Measurements from ENCODE around the gene TNFRSF4. TPM values are rescaled to one million over a fixed set of nuclear protein-coding genes. Genes with fewer than 3 reads are reported as not detected.
A peak's percentile ranks its signal among the peaks of the same experiment; 100 is the strongest.

The TNFRSF4 gene
- polyA plus RNA-seq, 3 donors, result 1.4 to 13.9 (median 11.4) TPM

- H3K27ac ChIP-seq (ENCODE audit: low read depth, low read length), result no peak overlapping the region
- 87 to 92% (median 89%) methylated on average over 33 to 34 of the region's 34 CpGs for WGBS, 3 donors
These were observed 11.4 kb upstream of the TNFRSF4 start for GRCh38 chr1:1225238-1225845.

DNA sequence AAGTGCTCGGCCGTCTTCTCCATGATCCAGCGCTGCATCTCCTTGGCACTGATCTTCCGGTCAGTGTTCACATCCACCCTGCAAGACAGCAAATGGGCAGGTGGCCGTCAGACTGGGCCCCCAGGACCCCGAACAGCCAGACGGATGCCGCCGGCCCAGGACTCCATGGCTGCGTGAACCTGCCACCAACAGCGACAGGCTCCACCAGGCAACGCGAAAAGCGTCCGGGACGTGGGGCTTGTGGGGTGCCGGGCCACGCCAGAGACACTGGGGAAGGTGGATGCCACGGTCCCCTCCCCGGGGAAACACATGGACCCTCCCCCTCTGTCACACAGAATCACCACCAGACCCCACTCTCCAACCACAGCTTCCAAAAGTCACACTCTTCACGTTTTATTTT is 9.9 kb upstream of the TNFRSF4 start:
- no peak overlapping the region for H3K27ac ChIP-seq (ENCODE audit: low read depth, low read length)
- 93 to 96% (median 94%) methylated on average over 21 of the region's 21 CpGs for WGBS, 3 donors

- WGBS, 3 donors, result 96 to 98% (median 97%) methylated on average over 14 to 15 of the region's 15 CpGs
- no peak overlapping the region for H3K27ac ChIP-seq (ENCODE audit: low read depth, low read length)
These were observed 9.4 kb upstream of the TNFRSF4 start for GRCh38 chr1:1223321-1223720.

DNA sequence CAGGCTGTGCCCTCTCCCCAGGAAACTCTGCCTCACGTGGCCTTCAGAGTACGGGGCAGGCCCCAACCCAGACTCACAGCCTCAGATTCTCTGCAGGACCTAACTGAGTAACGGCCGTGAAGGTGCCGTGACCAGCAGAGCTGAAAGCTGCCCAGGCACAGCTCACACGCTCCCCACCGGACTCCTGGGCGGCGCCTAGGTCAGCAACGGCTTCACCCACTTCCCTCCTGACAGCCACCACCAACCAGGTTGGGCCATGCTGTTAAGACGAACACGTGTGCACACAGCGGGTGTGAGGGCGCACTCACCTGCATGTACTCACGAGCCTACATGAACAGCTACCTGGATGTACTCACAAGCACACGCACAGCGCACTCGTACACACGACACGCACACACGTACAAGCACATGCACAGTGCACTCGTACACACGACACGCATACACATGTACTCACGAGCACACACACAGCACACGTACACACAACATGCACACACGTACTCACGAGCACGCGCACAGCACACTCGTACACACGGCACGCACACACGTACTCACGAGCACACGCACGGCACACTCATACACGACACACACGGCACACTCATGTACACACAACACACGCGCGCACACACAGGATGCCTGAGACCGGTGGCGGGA is 8.7 kb upstream of the TNFRSF4 start:
- no peak overlapping the region for H3K27ac ChIP-seq (ENCODE audit: low read depth, low read length)
- WGBS, 3 donors, result 93 to 96% (median 93%) methylated on average over 44 of the region's 44 CpGs

- WGBS, 3 donors, result 84 to 93% (median 86%) methylated on average over 23 to 30 of the region's 30 CpGs
- H3K27ac ChIP-seq (ENCODE audit: low read depth, low read length), result no peak overlapping the region
These were observed 8.1 kb upstream of the TNFRSF4 start for GRCh38 chr1:1221887-1222574.

- H3K27ac ChIP-seq (ENCODE audit: low read depth, low read length), result no peak overlapping the region
- WGBS, 3 donors, result 87 to 90% (median 90%) methylated on average over 24 of the region's 24 CpGs
These were observed 6.2 kb upstream of the TNFRSF4 start for GRCh38 chr1:1220197-1220596.

GRCh38 chr1:1219341-1219740 is 5.4 kb upstream of the TNFRSF4 start:
- H3K27ac ChIP-seq (ENCODE audit: low read depth, low read length), result no peak overlapping the region
- whole genome bisulfite sequencing, 3 donors, result 88 to 97% (median 93%) methylated on average over 18 to 20 of the region's 20 CpGs

DNA sequence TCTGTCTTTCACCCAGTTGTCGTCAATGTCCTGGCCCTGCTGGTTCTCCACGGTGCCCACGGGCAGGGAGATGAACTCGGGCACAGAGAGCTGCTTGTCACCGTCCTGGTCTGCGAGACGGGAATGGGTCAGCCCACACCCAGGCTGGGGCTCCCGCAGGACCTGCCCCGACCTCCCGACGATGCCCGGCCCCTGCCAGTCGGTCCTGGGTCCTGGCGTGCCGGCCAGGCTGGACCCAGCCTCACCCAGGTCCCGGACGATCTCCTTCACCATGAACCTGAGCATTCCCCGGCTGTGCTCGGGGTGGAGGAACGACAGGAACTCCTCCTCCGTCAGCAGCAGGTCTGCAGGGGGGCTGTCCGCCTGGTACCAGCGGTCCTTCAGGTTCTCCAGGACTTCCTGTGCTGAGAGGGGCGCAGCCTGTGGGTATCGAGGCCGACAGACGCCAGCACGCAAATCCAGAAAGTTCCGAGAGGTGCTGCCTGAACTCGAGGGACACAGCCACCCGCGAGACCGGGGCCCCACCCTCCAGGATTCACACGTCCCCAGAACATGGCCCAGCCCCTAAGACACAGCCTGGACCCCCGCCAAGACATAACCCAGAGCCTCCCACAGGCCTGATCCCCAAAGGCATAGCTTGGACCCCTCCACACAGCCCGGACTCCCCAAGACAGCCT is 4.7 kb upstream of the TNFRSF4 start:
- H3K27ac ChIP-seq (ENCODE audit: low read depth, low read length), result no peak overlapping the region
- WGBS, 3 donors, result 92 to 94% (median 93%) methylated on average over 36 of the region's 36 CpGs

DNA sequence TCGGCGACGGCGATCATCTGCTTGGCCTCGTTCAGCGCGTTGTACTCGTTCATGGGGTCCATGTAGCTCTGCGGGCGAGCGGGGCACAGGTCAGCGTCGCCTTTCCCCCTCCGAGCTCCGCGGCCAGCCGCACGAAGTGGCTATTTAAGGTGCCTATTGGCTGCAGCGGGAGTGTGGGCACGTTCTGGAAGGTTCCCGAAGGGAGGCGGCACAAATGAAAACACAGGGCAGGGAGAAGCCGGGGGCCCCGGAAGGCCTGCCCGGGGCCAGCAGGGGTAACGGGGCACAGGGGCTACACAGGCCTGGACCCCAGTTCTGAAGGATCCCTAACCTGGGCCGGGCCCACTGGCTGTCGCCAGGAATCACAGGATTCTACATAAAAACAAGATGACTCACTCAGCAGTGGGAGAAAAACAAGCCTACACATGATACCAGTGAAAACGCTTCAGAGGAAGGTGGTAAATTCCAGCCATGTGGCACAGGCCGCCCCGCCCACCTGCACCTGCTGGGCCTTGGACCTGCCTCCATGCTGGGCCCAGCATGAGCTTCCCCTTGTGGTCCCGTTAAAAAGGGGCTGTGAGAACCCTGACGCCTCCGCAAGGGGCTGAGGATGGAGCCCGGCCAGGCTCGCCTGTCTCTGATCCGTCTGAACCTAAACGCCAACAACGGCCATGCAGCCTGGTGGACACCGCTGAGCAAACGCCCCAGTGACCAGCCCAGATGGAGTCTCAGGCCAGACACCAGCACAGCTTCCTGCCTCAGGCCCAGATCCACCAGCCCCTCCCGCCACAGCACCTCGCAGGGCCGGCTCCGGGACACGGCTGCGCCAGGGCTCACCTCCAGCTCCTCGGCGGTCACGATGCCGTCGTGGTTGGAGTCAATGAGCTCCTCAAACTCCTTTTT is 3.9 kb upstream of the TNFRSF4 start:
- WGBS, 3 donors, result 91 to 93% (median 92%) methylated on average over 52 of the region's 52 CpGs
- H3K27ac ChIP-seq (ENCODE audit: low read depth, low read length), result no peak overlapping the region

DNA sequence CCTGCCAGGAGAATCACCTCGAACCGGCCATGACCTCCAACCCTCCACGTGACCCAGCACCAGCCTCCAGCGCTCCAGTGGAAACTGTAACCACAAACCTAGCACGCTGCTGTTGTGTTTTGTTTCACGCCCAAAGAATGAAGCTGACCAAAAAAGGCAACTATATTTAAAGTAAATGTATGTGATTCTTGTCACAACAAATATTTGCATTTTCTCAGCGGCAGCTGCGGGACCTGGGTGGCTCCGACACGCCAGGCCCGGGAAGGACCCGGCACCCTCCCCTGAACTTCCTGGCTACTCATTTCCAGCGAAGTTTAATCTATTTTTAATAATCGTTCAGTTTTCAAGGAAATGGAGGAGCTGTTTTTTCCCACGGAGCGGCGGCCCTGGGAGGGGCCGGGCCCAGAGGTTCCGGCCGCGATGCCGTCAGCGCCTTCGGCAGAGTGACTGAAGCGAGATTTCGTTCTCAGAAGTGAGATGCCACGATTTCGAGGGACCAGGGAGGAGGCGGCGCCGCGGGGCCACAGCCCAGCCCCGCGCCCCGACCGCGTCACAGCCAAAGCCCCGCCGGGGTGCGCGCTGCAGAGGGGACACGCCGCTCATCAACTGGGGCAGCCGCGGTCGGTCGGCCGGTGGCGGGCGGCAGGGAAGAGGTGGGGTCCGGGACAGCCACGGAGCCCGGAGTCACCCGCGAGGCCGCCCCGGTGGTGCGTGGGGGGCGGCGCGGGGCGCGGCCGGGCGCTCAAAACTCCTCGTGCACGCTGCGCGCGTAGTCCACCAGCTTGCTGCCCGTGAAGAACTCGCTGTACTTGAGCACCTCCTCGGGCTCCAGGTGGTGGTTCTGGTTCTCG is 3.0 kb upstream of the TNFRSF4 start:
- no peak overlapping the region for H3K27ac ChIP-seq (ENCODE audit: low read depth, low read length)
- 85 to 91% (median 91%) methylated on average over 64 to 74 of the region's 74 CpGs for WGBS, 3 donors

GRCh38 chr1:1215881-1216605 is 2.1 kb upstream of the TNFRSF4 start:
- 80 to 89% (median 89%) methylated on average over 20 to 21 of the region's 21 CpGs for WGBS, 3 donors
- H3K27ac ChIP-seq (ENCODE audit: low read depth, low read length), result peak overlapping the region; percentile 1

DNA sequence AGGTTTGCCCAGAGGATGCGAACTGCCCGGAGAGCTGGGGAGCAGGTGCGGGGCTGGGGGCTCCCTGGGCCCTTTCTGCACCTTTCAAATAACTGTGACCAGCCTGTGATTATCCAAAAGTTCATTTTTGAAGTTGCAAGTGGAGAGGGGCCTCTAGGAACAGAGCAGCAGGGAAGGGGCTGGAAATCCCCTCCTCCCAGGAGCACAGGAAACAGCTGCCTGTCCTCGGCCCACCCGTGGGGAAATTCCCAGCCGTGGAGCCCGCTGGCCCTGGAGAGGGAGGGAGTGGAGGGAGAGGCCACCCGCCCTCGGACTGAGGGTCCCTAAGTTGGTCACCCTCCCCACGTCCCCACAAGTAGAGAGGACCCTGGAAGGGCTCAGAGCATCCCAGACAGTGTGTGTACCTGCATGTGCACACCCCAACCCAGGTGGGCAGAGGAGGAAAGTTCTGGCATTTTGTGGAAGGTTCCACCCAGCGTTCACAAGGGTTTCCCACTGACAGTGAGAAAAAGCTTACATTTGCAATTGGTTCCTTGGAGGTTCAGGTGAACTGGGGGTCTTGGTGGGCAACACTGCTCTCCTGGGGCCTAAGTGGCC is 1.2 kb upstream of the TNFRSF4 start:
- H3K27ac ChIP-seq (ENCODE audit: low read depth, low read length), result no peak overlapping the region
- WGBS, 3 donors, result 42 to 61% (median 52%) methylated on average over 11 of the region's 11 CpGs

DNA sequence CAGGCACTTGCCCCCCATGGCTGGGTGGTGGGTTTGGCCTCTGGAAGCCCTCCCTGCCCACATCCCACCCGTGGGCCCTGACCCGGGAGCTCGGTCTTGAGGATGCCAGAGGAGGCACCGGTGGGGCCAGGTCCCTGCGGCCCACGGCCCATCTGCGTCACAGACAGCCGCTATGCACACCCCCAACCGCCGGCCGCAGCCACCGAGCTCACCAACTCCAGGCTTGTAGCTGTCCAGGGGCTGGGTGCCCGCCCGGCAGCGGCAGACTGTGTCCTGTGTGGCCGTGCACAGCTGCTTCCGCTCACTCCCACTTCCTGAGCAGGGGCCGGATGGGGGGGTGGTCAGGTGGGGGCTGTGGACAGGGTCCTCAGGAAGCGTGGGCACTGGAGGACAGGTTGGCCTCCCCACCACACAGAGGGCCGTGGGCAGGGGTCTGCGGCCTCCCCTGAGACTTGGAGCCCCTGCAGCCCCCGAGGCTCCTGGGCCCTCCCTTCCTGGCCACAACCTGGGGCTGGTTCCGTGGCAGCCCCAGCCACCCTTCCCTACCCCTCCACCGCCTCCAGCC is 1.1 kb downstream of the TNFRSF4 start:
- no peak overlapping the region for H3K27ac ChIP-seq (ENCODE audit: low read depth, low read length)
- 22 to 56% (median 31%) methylated on average over 24 of the region's 24 CpGs for WGBS, 3 donors

DNA sequence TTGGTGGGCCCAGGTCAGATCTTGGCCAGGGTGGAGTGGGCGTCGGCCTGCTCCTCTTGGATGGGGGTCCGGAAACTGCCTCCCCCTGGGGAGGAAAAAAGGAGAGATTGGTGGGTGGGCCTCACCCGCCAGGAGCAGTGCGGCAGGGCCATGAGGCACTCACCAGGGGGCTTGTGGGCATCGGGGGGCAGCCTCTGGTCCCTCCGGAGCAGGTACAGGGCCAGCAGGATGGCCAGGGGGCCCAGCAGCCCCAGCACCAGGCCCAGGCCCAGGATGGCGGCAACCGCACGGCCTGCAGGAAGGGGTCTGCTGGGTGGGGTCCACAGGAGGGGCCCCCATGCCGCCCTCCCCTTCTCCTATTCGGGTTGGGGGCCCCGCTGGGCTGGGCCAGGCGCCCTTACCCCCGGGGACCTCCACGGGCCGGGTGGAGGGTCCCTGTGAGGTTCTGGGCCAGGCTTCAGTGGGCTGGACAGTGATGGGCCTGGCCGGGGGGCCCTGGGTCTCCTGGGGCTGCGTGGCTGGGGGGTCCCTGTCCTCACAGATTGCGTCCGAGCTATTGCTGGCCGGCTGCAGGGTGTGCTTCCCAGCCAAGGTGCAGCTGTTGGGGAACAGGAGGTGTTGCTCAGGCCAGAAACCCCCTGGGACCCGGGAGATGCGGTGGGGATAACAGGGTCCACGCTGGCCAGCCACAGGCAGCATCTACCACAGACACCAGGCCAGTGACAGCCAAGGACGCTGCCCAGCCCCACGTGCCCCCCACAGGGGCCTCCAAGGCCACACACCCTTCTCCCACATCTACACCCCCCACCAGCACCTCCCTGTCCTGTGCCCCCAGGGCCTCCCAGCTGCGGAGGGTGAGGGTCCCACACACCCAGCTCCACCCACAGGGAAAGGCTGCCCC is 2.2 kb downstream of the TNFRSF4 start:
- H3K27ac ChIP-seq (ENCODE audit: low read depth, low read length), result no peak overlapping the region
- 79 to 91% (median 80%) methylated on average over 21 to 28 of the region's 28 CpGs for WGBS, 3 donors
